ENCODE results near the gene PCDHB4. TPM values are rescaled to one million over a fixed set of nuclear protein-coding genes. Genes with fewer than 3 reads are reported as not detected.
"Not testable (repeated sequence)": the region's sequence is repeated elsewhere in the genome, so short reads cannot be mapped to it uniquely, and the experiment has no call there.

Gene PCDHB4
- total RNA-seq, 2 experiments from 2014 or later, result not detected

GRCh38 chr5:141100243-141100805 is 21.3 kb upstream of the PCDHB4 start, which contains the start of gene PCDHB3:
Gene PCDHB3, plus strand, starts transcription at chr5:141100473. Its CDS starts 177 bp downstream, at chr5:141100650.
- CTCF ChIA-PET, result no interaction called here
- Histone ChIP-seq H3K4me3 (ENCODE audit: low read length) (no peak within 1 kb of the TSS), H3K9me3 (ENCODE audit: control insufficient read depth in 1 of 2, insufficient read depth in 1 of 2, low read length in 2 of 2) (peaks cover 0 to 47% of the 10 kb centered on the region in 2 experiments), H3K4me1 (ENCODE audit: insufficient read depth, low read length) (no peaks in the 10 kb centered on the region), H3K36me3 (ENCODE audit: insufficient read depth, low read length) (no peaks in the 10 kb centered on the region), H3K27ac (ENCODE audit: low read depth in 1 of 2, low read length in 2 of 2) (no peak within 1 kb of the TSS), H3K27me3 (ENCODE audit: control insufficient read depth in 1 of 2, insufficient read depth in 2 of 2, low read length in 2 of 2) (peaks cover 23 to 29% of the 10 kb centered on the region in 2 experiments)
- no peak for ATAC-seq (ENCODE audit: poor library complexity)
- peak in 5 of 14 experiments; percentile 4 to 43 (median 23) for DNase-seq
- Mint-ChIP-seq H3K36me3 (ENCODE audit: low read depth) (peaks cover 2% of the 10 kb centered on the region), H3K27me3 (peaks cover 56% of the 10 kb centered on the region), H3K4me1 (ENCODE audit: low read depth) (no peaks in the 10 kb centered on the region), H3K9me3 (peaks cover 10% of the 10 kb centered on the region), H3K4me3 (no peak within 1 kb of the TSS), H3K27ac (no peak within 1 kb of the TSS)
- POLR2A ChIA-PET, result no interaction called here
- intact Hi-C loops (cut with DNase I, micrococcal nuclease), result no loop called here
- TF ChIP-seq, protein P1, sequence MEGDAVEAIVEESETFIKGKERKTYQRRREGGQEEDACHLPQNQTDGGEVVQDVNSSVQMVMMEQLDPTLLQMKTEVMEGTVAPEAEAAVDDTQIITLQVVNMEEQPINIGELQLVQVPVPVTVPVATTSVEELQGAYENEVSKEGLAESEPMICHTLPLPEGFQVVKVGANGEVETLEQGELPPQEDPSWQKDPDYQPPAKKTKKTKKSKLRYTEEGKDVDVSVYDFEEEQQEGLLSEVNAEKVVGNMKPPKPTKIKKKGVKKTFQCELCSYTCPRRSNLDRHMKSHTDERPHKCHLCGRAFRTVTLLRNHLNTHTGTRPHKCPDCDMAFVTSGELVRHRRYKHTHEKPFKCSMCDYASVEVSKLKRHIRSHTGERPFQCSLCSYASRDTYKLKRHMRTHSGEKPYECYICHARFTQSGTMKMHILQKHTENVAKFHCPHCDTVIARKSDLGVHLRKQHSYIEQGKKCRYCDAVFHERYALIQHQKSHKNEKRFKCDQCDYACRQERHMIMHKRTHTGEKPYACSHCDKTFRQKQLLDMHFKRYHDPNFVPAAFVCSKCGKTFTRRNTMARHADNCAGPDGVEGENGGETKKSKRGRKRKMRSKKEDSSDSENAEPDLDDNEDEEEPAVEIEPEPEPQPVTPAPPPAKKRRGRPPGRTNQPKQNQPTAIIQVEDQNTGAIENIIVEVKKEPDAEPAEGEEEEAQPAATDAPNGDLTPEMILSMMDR (IDR thresholded peaks at IDR 0.05), result no peak

GRCh38 chr5:141101059-141101458 is 20.6 kb upstream of the PCDHB4 start:
- H3K27ac Mint-ChIP-seq, result no peak overlapping the region
- H3K36me3 ChIP-seq (ENCODE audit: insufficient read depth, low read length), result no peaks in the 10 kb centered on the region
- ChIA-PET CTCF (no interaction called here), POLR2A (no interaction called here)
- intact Hi-C loops (cut with DNase I, micrococcal nuclease), result no loop called here
- no peaks in the 10 kb centered on the region for H3K4me1 ChIP-seq (ENCODE audit: insufficient read depth, low read length)
- H3K4me3 ChIP-seq (ENCODE audit: low read length), result no peak overlapping the region
- H3K36me3 Mint-ChIP-seq (ENCODE audit: low read depth), result no peaks in the 10 kb centered on the region
- H3K27me3 Mint-ChIP-seq, result peaks cover 56% of the 10 kb centered on the region
- peaks cover 0 to 42% of the 10 kb centered on the region in 2 experiments for H3K9me3 ChIP-seq (ENCODE audit: control insufficient read depth in 1 of 2, insufficient read depth in 1 of 2, low read length in 2 of 2)
- peaks cover 10% of the 10 kb centered on the region for H3K9me3 Mint-ChIP-seq
- ATAC-seq (ENCODE audit: poor library complexity) (no peak), DNase-seq (no peak)
- H3K4me1 Mint-ChIP-seq (ENCODE audit: low read depth), result no peaks in the 10 kb centered on the region
- no peak overlapping the region for H3K4me3 Mint-ChIP-seq
- H3K27ac ChIP-seq (ENCODE audit: low read depth in 1 of 2, low read length in 2 of 2), result no peak overlapping the region
- H3K27me3 ChIP-seq (ENCODE audit: control insufficient read depth in 1 of 2, insufficient read depth in 2 of 2, low read length in 2 of 2), result peaks cover 19 to 29% of the 10 kb centered on the region in 2 experiments
- TF ChIP-seq, protein P1 (IDR thresholded peaks at IDR 0.05), result no peak

DNA sequence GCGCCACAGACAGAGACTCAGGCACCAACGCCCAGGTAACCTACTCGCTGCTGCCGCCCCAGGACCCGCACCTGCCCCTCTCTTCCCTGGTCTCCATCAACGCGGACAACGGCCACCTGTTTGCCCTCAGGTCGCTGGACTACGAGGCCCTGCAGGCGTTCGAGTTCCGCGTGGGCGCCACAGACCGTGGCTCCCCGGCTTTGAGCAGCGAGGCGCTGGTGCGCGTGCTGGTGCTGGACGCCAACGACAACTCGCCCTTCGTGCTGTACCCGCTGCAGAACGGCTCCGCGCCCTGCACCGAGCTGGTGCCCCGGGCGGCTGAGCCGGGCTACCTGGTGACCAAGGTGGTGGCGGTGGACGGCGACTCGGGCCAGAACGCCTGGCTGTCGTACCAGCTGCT is 19.5 kb upstream of the PCDHB4 start:
- H3K4me1 Mint-ChIP-seq (ENCODE audit: low read depth); H3K4me1 ChIP-seq (ENCODE audit: insufficient read depth, low read length); H3K36me3 Mint-ChIP-seq (ENCODE audit: low read depth); H3K27ac Mint-ChIP-seq; H3K4me3 ChIP-seq (ENCODE audit: low read length); H3K36me3 ChIP-seq (ENCODE audit: insufficient read depth, low read length); ATAC-seq (ENCODE audit: poor library complexity); H3K4me3 Mint-ChIP-seq; H3K27ac ChIP-seq (ENCODE audit: low read depth in 1 of 2, low read length in 2 of 2); CTCF ChIA-PET; DNase-seq; POLR2A ChIA-PET; intact Hi-C loops (cut with DNase I, micrococcal nuclease): not testable (repeated sequence)
- peaks cover 10% of the 10 kb centered on the region for H3K9me3 Mint-ChIP-seq
- peaks cover 56% of the 10 kb centered on the region for H3K27me3 Mint-ChIP-seq
- Histone ChIP-seq H3K27me3 (ENCODE audit: control insufficient read depth in 1 of 2, insufficient read depth in 2 of 2, low read length in 2 of 2) (peaks cover 19 to 29% of the 10 kb centered on the region in 2 experiments), H3K9me3 (ENCODE audit: control insufficient read depth in 1 of 2, insufficient read depth in 1 of 2, low read length in 2 of 2) (peaks cover 0 to 35% of the 10 kb centered on the region in 2 experiments)

DNA sequence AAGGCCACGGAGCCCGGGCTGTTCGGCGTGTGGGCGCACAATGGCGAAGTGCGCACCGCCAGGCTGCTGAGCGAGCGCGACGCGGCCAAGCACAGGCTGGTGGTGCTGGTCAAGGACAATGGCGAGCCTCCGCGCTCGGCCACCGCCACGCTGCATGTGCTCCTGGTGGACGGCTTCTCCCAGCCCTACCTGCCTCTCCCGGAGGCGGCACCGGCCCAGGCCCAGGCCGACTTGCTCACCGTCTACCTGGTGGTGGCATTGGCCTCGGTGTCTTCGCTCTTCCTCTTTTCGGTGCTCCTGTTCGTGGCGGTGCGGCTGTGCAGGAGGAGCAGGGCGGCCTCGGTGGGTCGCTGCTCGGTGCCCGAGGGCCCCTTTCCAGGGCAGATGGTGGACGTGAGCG is 19.1 kb upstream of the PCDHB4 start:
- DNase-seq; ATAC-seq (ENCODE audit: poor library complexity); H3K4me3 ChIP-seq (ENCODE audit: low read length); H3K4me1 Mint-ChIP-seq (ENCODE audit: low read depth); H3K4me1 ChIP-seq (ENCODE audit: insufficient read depth, low read length); H3K27ac Mint-ChIP-seq; H3K4me3 Mint-ChIP-seq; CTCF ChIA-PET; H3K27ac ChIP-seq (ENCODE audit: low read depth in 1 of 2, low read length in 2 of 2); H3K36me3 Mint-ChIP-seq (ENCODE audit: low read depth); H3K36me3 ChIP-seq (ENCODE audit: insufficient read depth, low read length); intact Hi-C loops (cut with DNase I, micrococcal nuclease); POLR2A ChIA-PET: not testable (repeated sequence)
- H3K9me3 ChIP-seq (ENCODE audit: control insufficient read depth in 1 of 2, insufficient read depth in 1 of 2, low read length in 2 of 2), result peaks cover 0 to 35% of the 10 kb centered on the region in 2 experiments
- Mint-ChIP-seq H3K27me3 (peaks cover 52% of the 10 kb centered on the region), H3K9me3 (peaks cover 10% of the 10 kb centered on the region)
- H3K27me3 ChIP-seq (ENCODE audit: control insufficient read depth in 1 of 2, insufficient read depth in 2 of 2, low read length in 2 of 2), result peaks cover 19 to 29% of the 10 kb centered on the region in 2 experiments
